Mucosa of descending colon (tissue), 3 donors: ENCODE data around the gene CNTLN. TPM values are rescaled to one million over a fixed set of nuclear protein-coding genes. Genes with fewer than 3 reads are reported as not detected.

Experiments
- ATAC-seq: fragments of 200-7000 bp; cut with Tn5 transposase; one replicate; pipeline ENCODE4 v1.9.1; 2020; ENCODE audit warnings: mild to moderate bottlenecking, moderate library complexity
- DNase-seq, 3 donors: peaks; one replicate each; pipeline ENCODE4 v3.0.0-alpha.2; 2020
- H3K36me3 ChIP-seq: fragments of 200-600 bp; one replicate; pipeline ENCODE4 v1.8.0; 2021; ENCODE audit warnings: low read depth, mild to moderate bottlenecking
- H3K4me1 ChIP-seq: fragments of 200-600 bp; one replicate; pipeline ENCODE4 v1.8.0; 2021; ENCODE audit warnings: low read depth, mild to moderate bottlenecking
- H3K4me3 ChIP-seq: fragments of 200-600 bp; one replicate; pipeline ENCODE4 v1.8.0; 2021; ENCODE audit warnings: mild to moderate bottlenecking
- H3K9me3 ChIP-seq: fragments of 200-600 bp; one replicate; pipeline ENCODE4 v1.8.0; 2021; ENCODE audit warnings: mild to moderate bottlenecking
- CTCF ChIP-seq: fragments of 200-600 bp; IDR thresholded peaks from one replicate; pipeline ENCODE4 v1.8.0; 2022; ENCODE audit warnings: antibody characterized with exemption, mild to moderate bottlenecking
- intact Hi-C, 2 donors: fragments of 100-400 bp; cut with DNase I in 1 of 2; cut with micrococcal nuclease in 1 of 2; formaldehyde crosslinking; loops; one replicate each; pipeline versions ENCODE4 v1.11.0 to v1.11.1; 2022; cut with DNase I, micrococcal nuclease
- total RNA-seq, 3 donors: library from RNA; stranded (reverse); fragmentation: NEBNext Ultra II Directional in 2 of 3; extraction: Animal tissue kit (Norgen Biotek cat#: 25700) in 2 of 3; gene quantifications; one replicate each; pipeline versions ENCODE4 v1.2.1 to v1.2.4, GENCODE V29; 2021 to 2023
- donor health status: DM: no; HTN: no; CAD: no; lungs with moderate emphysema.
- donor health status: DM: no; HTN: no; CAD: no.
- donor health status: DM: no; HTN: yes; CAD: no.

Gene CNTLN
- total RNA-seq, 3 donors from 2014 or later = 1.5 to 9.8 (median 4.1) TPM

GRCh38 chr9:17319864-17320263 is 185.0 kb downstream of the CNTLN start:
- Histone ChIP-seq H3K4me1 (no peaks in the 10 kb centered on the region), H3K9me3 (no peaks in the 10 kb centered on the region), H3K4me3 (no peak overlapping the region), H3K36me3 (no peaks in the 10 kb centered on the region)
- DNase-seq (no peak), ATAC-seq (no peak)
- no peak for TF ChIP-seq CTCF
- intact Hi-C loops = no loop called here

GRCh38 chr9:17322882-17323864 is 188.3 kb downstream of the CNTLN start:
- DNase-seq (no peak), ATAC-seq (no peak)
- Histone ChIP-seq H3K9me3 (no peaks in the 10 kb centered on the region), H3K4me1 (no peaks in the 10 kb centered on the region), H3K36me3 (no peaks in the 10 kb centered on the region), H3K4me3 (no peak overlapping the region)
- intact Hi-C loops = no loop called here
- TF ChIP-seq CTCF = no peak

GRCh38 chr9:17328331-17328730 is 193.5 kb downstream of the CNTLN start:
- intact Hi-C loops = no loop called here
- DNase-seq = no peak
- Histone ChIP-seq H3K36me3 (peaks cover under 1% of the 10 kb centered on the region), H3K9me3 (no peaks in the 10 kb centered on the region), H3K4me1 (no peaks in the 10 kb centered on the region), H3K4me3 (no peak overlapping the region)
- ATAC-seq = no peak
- TF ChIP-seq CTCF = no peak

GRCh38 chr9:17330097-17330496 is 195.3 kb downstream of the CNTLN start:
- DNase-seq (no peak), ATAC-seq (no peak)
- TF ChIP-seq CTCF = no peak
- intact Hi-C loops = no loop called here
- Histone ChIP-seq H3K9me3 (no peaks in the 10 kb centered on the region), H3K36me3 (peaks cover 3% of the 10 kb centered on the region), H3K4me1 (no peaks in the 10 kb centered on the region), H3K4me3 (no peak overlapping the region)

GRCh38 chr9:17332115-17332514 is 197.3 kb downstream of the CNTLN start:
- intact Hi-C loops = no loop called here
- DNase-seq = no peak

More at GRCh38 chr9:17332115-17332514, 197.3 kb downstream of the CNTLN start:
- Histone ChIP-seq H3K36me3 (peaks cover 3% of the 10 kb centered on the region), H3K4me3 (no peak overlapping the region), H3K9me3 (no peaks in the 10 kb centered on the region), H3K4me1 (no peaks in the 10 kb centered on the region)
- TF ChIP-seq CTCF = no peak
- no peak for ATAC-seq
